Measurements from ENCODE around the gene NR3C2. TPM values are rescaled to one million over a fixed set of nuclear protein-coding genes. Genes with fewer than 3 reads are reported as not detected.

NR3C2 gene
- total RNA-seq, 1 experiment from 2014 or later = 1.6 TPM

DNA sequence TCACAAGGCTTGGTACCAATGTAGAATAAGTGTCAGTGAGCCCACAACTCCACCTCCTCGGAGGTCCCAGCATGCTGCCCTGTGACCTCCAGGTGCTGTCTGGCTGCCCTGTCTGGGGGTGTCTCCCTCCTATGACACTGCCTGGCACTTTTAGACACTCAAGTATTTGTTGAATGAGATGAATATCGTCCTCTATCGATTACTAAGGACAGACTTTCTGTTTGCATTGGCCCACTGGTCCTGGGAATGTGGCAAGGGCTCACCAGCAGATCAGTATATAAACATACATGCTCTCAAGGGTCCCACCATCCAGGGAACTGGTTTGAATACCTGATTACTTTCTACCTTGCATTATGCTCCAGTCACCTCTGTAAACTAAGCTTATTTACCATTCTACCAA lies 333.0 kb downstream of the NR3C2 start:
- Histone ChIP-seq H3K9me2 (replicated peaks; ENCODE audit: insufficient read depth, low read length) (no peaks in the 10 kb centered on the region), H3K4me2 (ENCODE audit: low read depth, low read length, poor library complexity, severe bottlenecking) (no peak overlapping the region)
- DNase-seq = no peak

DNA sequence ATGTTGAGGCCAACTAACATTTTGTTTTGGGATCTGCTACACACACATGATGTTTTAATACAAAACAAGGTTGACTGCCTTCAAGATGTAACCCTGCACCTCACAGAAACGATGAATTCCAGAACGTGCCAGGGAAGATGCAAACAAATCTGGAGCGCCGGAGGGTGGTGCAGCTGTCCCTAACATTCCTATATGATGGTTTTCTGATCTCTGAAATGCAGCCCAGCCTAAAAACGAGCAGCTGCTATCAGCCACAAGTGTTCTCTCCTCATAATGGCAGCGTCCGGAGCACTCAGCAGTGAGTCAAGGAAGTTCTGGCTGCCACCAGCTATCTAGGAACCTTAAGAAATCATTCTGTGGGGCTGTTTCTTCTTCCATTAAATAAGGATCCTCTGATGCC lies 333.4 kb downstream of the NR3C2 start:
- H3K9me2 ChIP-seq (replicated peaks; ENCODE audit: insufficient read depth, low read length) = no peaks in the 10 kb centered on the region
- no peak overlapping the region for H3K4me2 ChIP-seq (ENCODE audit: low read depth, low read length, poor library complexity, severe bottlenecking)
- H3K4me1 ChIP-seq (ENCODE audit: low read length) = no peaks in the 10 kb centered on the region
- H3K4me3 ChIP-seq (ENCODE audit: low read length) = no peak overlapping the region
- no peak for DNase-seq
- H2AFZ ChIP-seq (ENCODE audit: low read length) = no peak overlapping the region
- H4K20me1 ChIP-seq (ENCODE audit: insufficient read depth, low read depth, low read length) = no peaks in the 10 kb centered on the region
- H3K9ac ChIP-seq (ENCODE audit: low read length) = no peak overlapping the region
- H3K27me3 ChIP-seq (ENCODE audit: low read length) = peaks cover 3% of the 10 kb centered on the region; the same call in 1 of the 2 replicates
- H3K27ac ChIP-seq (ENCODE audit: low read length) = no peak overlapping the region
- no peaks in the 10 kb centered on the region for H3K79me2 ChIP-seq (ENCODE audit: low read length)
- H3K36me3 ChIP-seq (ENCODE audit: insufficient read depth, low read length) = no peaks in the 10 kb centered on the region
- no peaks in the 10 kb centered on the region for H3K9me3 ChIP-seq (ENCODE audit: low read length)

More for the DNA sequence above, 333.0 kb downstream of the NR3C2 start:
- Histone ChIP-seq H3K27ac (ENCODE audit: low read length) (no peak overlapping the region), H4K20me1 (ENCODE audit: insufficient read depth, low read depth, low read length) (no peaks in the 10 kb centered on the region), H2AFZ (ENCODE audit: low read length) (no peak overlapping the region), H3K36me3 (ENCODE audit: insufficient read depth, low read length) (no peaks in the 10 kb centered on the region), H3K9ac (ENCODE audit: low read length) (no peak overlapping the region), H3K27me3 (ENCODE audit: low read length) (peaks cover 3% of the 10 kb centered on the region; the same call in 1 of the 2 replicates), H3K4me1 (ENCODE audit: low read length) (no peaks in the 10 kb centered on the region), H3K4me3 (ENCODE audit: low read length) (no peak overlapping the region), H3K9me3 (ENCODE audit: low read length) (no peaks in the 10 kb centered on the region), H3K79me2 (ENCODE audit: low read length) (no peaks in the 10 kb centered on the region)

DNA sequence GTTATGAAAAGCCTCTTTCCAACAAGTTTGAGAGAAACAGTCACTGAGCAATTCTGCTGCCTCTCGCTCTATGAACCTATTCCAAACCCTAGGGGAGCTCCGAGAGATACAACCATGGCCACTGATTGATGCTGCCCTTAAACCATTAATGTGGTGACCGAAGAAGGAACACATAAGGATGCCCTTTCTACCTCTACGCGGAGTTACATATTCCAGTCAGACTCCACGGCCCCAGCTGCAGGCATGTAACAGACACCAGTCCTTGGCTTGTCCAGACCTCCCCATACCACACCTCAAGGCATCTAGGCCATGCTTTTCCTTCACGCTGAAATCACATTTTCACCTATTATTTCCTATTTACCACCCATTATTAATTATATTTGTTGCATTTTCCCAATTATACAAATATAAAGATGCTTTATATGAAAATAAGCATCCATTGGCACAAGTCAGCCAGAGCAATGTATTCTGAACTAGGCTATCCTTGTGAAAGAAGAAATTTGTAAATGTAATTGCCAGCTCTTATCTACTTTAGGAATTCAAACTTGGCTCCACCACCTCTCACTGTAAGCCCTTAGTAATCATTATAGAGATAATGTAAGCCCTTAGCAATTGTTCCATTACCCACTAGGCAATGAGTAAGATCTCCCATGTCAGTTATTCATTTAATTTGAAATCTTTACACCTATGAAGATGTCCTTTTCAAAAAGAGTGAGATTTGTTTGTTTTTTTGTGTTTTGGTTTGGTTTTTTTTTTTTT lies 338.4 kb downstream of the NR3C2 start:
- H3K4me3 ChIP-seq (ENCODE audit: low read length) = no peak overlapping the region
- H3K4me1 ChIP-seq (ENCODE audit: low read length) = no peaks in the 10 kb centered on the region
- H4K20me1 ChIP-seq (ENCODE audit: insufficient read depth, low read depth, low read length) = no peaks in the 10 kb centered on the region

DNA sequence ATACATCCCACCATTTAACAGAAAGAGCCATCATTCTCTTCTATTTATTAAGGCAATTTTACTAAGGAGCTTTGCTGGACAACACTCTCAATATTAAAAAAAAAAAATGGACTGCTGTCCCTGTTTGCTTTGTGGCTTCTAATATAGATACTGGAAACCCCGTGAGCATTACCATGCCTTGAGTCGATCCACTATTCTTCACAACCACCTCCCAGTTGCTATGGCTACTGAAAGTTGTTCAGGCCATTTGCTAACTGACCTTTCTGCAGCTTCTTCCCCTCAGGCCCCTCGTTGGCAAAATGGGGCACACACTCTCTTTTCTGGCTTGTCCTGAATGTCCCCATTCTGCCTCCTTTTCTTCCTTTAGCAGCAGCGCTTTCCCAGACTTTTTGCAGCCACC lies 340.4 kb downstream of the NR3C2 start:
- H3K27ac ChIP-seq (ENCODE audit: low read length) = no peak overlapping the region
- H3K79me2 ChIP-seq (ENCODE audit: low read length) = no peaks in the 10 kb centered on the region
- H3K9me2 ChIP-seq (replicated peaks; ENCODE audit: insufficient read depth, low read length) = no peaks in the 10 kb centered on the region
- no peak overlapping the region for H3K4me2 ChIP-seq (ENCODE audit: low read depth, low read length, poor library complexity, severe bottlenecking)
- H3K4me3 ChIP-seq (ENCODE audit: low read length) = no peak overlapping the region
- H4K20me1 ChIP-seq (ENCODE audit: insufficient read depth, low read depth, low read length) = no peaks in the 10 kb centered on the region
- no peaks in the 10 kb centered on the region for H3K9me3 ChIP-seq (ENCODE audit: low read length)
- H3K9ac ChIP-seq (ENCODE audit: low read length) = no peak overlapping the region
- H3K27me3 ChIP-seq (ENCODE audit: low read length) = peaks cover 3% of the 10 kb centered on the region; the same call in 1 of the 2 replicates
- H3K4me1 ChIP-seq (ENCODE audit: low read length) = no peaks in the 10 kb centered on the region
- no peak overlapping the region for H2AFZ ChIP-seq (ENCODE audit: low read length)
- no peak for DNase-seq
- H3K36me3 ChIP-seq (ENCODE audit: insufficient read depth, low read length) = no peaks in the 10 kb centered on the region

More for the DNA sequence above, 338.4 kb downstream of the NR3C2 start:
- Histone ChIP-seq H3K27me3 (ENCODE audit: low read length) (peaks cover 3% of the 10 kb centered on the region; the same call in 1 of the 2 replicates), H3K9me3 (ENCODE audit: low read length) (no peaks in the 10 kb centered on the region), H3K4me2 (ENCODE audit: low read depth, low read length, poor library complexity, severe bottlenecking) (no peak overlapping the region), H3K79me2 (ENCODE audit: low read length) (no peaks in the 10 kb centered on the region), H3K36me3 (ENCODE audit: insufficient read depth, low read length) (no peaks in the 10 kb centered on the region), H3K9me2 (replicated peaks; ENCODE audit: insufficient read depth, low read length) (no peaks in the 10 kb centered on the region), H2AFZ (ENCODE audit: low read length) (no peak overlapping the region), H3K27ac (ENCODE audit: low read length) (no peak overlapping the region), H3K9ac (ENCODE audit: low read length) (no peak overlapping the region)
- no peak for DNase-seq

DNA sequence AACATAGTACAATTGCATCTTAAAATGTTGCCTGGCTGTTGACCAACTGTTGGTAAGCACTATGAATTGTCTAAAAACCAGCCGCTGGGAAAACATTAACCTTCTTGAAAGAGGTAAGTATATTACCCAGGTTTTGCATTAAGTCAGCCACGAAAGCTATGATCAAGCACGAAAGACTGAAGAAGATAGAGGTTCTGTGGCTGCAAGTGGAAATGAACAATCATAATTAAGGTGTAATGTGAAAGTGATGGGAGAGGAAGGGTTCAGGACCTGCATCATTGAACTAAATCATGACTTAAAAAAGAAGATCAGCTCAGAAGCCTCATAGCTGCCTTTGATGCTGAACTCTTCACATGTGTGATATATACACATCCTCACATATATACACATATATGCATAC lies 341.0 kb downstream of the NR3C2 start:
- Histone ChIP-seq H3K4me2 (ENCODE audit: low read depth, low read length, poor library complexity, severe bottlenecking) (no peak overlapping the region), H3K36me3 (ENCODE audit: insufficient read depth, low read length) (no peaks in the 10 kb centered on the region), H3K79me2 (ENCODE audit: low read length) (no peaks in the 10 kb centered on the region), H2AFZ (ENCODE audit: low read length) (no peak overlapping the region), H3K9me2 (replicated peaks; ENCODE audit: insufficient read depth, low read length) (no peaks in the 10 kb centered on the region), H3K27me3 (ENCODE audit: low read length) (peaks cover 3% of the 10 kb centered on the region; the same call in 1 of the 2 replicates), H3K27ac (ENCODE audit: low read length) (no peak overlapping the region), H4K20me1 (ENCODE audit: insufficient read depth, low read depth, low read length) (no peaks in the 10 kb centered on the region), H3K4me3 (ENCODE audit: low read length) (no peak overlapping the region), H3K9ac (ENCODE audit: low read length) (no peak overlapping the region), H3K9me3 (ENCODE audit: low read length) (no peaks in the 10 kb centered on the region), H3K4me1 (ENCODE audit: low read length) (no peaks in the 10 kb centered on the region)
- no peak for DNase-seq

DNA sequence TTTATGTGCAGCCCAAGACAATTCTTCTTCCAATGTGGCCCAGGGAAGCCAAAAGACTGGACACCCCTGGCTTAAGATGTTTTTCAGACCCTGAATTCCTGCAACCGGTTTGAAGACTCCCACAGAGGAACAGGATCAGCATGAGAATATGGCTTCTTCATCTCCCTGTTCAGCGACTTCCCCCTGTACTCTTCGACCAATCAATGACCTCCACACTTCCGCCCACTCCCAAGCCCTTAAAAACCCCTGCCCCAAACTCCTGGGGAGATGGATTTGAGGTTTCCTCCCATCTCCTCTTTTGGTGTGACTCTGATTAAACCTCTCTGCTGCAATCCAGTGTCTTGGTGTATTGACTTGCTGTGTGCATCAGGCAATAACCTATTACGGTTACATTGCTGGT lies 344.4 kb downstream of the NR3C2 start:
- no peak overlapping the region for H3K27ac ChIP-seq (ENCODE audit: low read length)
- H3K4me2 ChIP-seq (ENCODE audit: low read depth, low read length, poor library complexity, severe bottlenecking) = no peak overlapping the region
- no peak overlapping the region for H3K4me3 ChIP-seq (ENCODE audit: low read length)
- no peaks in the 10 kb centered on the region for H4K20me1 ChIP-seq (ENCODE audit: insufficient read depth, low read depth, low read length)
- no peak overlapping the region for H2AFZ ChIP-seq (ENCODE audit: low read length)
- H3K27me3 ChIP-seq (ENCODE audit: low read length) = no peaks in the 10 kb centered on the region
- no peak for DNase-seq
- no peaks in the 10 kb centered on the region for H3K36me3 ChIP-seq (ENCODE audit: insufficient read depth, low read length)
- no peaks in the 10 kb centered on the region for H3K9me2 ChIP-seq (replicated peaks; ENCODE audit: insufficient read depth, low read length)
- no peaks in the 10 kb centered on the region for H3K79me2 ChIP-seq (ENCODE audit: low read length)
- no peaks in the 10 kb centered on the region for H3K9me3 ChIP-seq (ENCODE audit: low read length)
- no peak overlapping the region for H3K9ac ChIP-seq (ENCODE audit: low read length)
- no peaks in the 10 kb centered on the region for H3K4me1 ChIP-seq (ENCODE audit: low read length)

DNA sequence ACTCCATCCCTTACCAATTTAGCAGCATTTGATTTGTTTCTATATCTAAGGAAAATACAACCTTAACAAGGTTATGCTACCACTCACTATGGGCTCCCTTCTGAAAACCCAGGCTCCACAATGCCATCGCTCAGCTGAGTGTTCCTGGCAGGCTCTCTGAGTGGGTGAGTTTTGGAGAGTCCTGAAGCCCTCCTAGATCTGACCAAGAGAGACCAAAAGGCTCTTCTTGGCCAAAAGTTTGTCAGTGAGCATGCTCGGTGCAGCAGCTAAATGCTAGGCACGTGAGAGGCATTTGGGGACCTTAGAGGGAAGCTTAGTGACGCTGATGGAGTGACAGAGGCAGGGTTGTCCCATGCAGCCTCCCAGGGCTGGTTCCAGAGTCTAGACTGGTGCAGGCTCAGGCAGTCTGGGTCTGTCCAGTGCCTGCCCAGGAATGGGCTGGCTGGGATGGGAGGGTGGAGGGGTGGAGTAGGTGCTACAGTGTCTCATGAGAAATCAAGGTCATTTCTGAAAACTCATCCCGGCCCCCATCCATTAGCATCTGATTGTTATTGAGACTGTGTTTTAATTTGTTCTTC lies 346.8 kb downstream of the NR3C2 start:
- Histone ChIP-seq H3K9me2 (replicated peaks; ENCODE audit: insufficient read depth, low read length) (no peaks in the 10 kb centered on the region), H4K20me1 (ENCODE audit: insufficient read depth, low read depth, low read length) (no peaks in the 10 kb centered on the region), H3K36me3 (ENCODE audit: insufficient read depth, low read length) (no peaks in the 10 kb centered on the region), H3K9ac (ENCODE audit: low read length) (no peak overlapping the region), H3K79me2 (ENCODE audit: low read length) (no peaks in the 10 kb centered on the region), H3K9me3 (ENCODE audit: low read length) (no peaks in the 10 kb centered on the region), H3K27me3 (ENCODE audit: low read length) (no peaks in the 10 kb centered on the region), H2AFZ (ENCODE audit: low read length) (no peak overlapping the region), H3K27ac (ENCODE audit: low read length) (no peak overlapping the region), H3K4me1 (ENCODE audit: low read length) (no peaks in the 10 kb centered on the region), H3K4me2 (ENCODE audit: low read depth, low read length, poor library complexity, severe bottlenecking) (no peak overlapping the region), H3K4me3 (ENCODE audit: low read length) (no peak overlapping the region)
- DNase-seq = no peak

DNA sequence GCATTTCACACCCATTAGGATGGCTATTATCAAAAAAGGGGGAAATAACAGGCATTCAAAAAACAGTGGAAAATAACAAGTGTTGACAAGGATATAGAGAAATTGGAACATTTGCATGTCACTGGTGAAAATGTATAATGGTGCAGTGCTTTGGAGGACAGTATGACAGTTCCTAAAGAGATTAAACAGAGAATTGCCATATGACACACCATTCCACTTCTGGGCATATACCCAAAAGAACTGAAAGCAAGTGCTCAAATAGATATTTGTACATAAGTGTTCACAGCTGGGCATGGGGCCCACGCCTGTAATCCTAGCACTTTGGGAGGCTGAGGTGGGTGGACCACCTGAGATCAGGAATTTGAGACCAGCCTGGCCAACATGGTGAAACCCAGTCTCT lies 348.1 kb downstream of the NR3C2 start:
- Histone ChIP-seq H3K4me1 (ENCODE audit: low read length) (no peaks in the 10 kb centered on the region), H3K9me2 (replicated peaks; ENCODE audit: insufficient read depth, low read length) (no peaks in the 10 kb centered on the region), H3K4me2 (ENCODE audit: low read depth, low read length, poor library complexity, severe bottlenecking) (no peak overlapping the region), H3K79me2 (ENCODE audit: low read length) (no peaks in the 10 kb centered on the region), H4K20me1 (ENCODE audit: insufficient read depth, low read depth, low read length) (no peaks in the 10 kb centered on the region), H3K9ac (ENCODE audit: low read length) (no peak overlapping the region), H3K36me3 (ENCODE audit: insufficient read depth, low read length) (no peaks in the 10 kb centered on the region), H3K27me3 (ENCODE audit: low read length) (no peaks in the 10 kb centered on the region), H3K27ac (ENCODE audit: low read length) (no peak overlapping the region), H3K4me3 (ENCODE audit: low read length) (no peak overlapping the region), H3K9me3 (ENCODE audit: low read length) (no peaks in the 10 kb centered on the region), H2AFZ (ENCODE audit: low read length) (no peak overlapping the region)
- DNase-seq = no peak
